Fibroblast of villous mesenchyme (primary cell): ENCODE measurements around the gene SGMS1. TPM values are rescaled to one million over a fixed set of nuclear protein-coding genes. Genes with fewer than 3 reads are reported as not detected.

Experiments used
- DNase-seq: peaks from one replicate; pipeline ENCODE4 v3.0.0-alpha.2; 2010; ENCODE audit warnings: low read depth
- H3K4me3 ChIP-seq: 2 replicates; pipeline ENCODE4 v1.5.1; 2011; ENCODE audit warnings: low read depth, mild to moderate bottlenecking, low read length
- CTCF ChIP-seq: IDR thresholded peaks from 2 replicates; pipeline ENCODE4 v1.5.1; 2012; ENCODE audit warnings: low read depth, mild to moderate bottlenecking, low read length; ENCODE audit not compliant: insufficient read depth
- total RNA-seq: library from RNA; depleted of rRNA; stranded (reverse); fragments of >200 nt; gene quantifications from 2 replicates; pipeline ENCODE4 v1.2.3, GENCODE V29; 2012

SGMS1 gene
- total RNA-seq, 1 donor, result 57.9 TPM

GRCh38 chr10:50422259-50422658 lies 201.5 kb downstream of the SGMS1 start:
- no peak for DNase-seq
- no peak overlapping the region for H3K4me3 ChIP-seq
- no peak for TF ChIP-seq CTCF

GRCh38 chr10:50421026-50421719 lies 202.6 kb downstream of the SGMS1 start:
- DNase-seq, result peak; percentile 50

GRCh38 chr10:50420196-50420595 lies 203.6 kb downstream of the SGMS1 start:
- TF ChIP-seq CTCF, result no peak
- H3K4me3 ChIP-seq, result no peak overlapping the region

More at GRCh38 chr10:50421026-50421719, 202.6 kb downstream of the SGMS1 start:
- TF ChIP-seq CTCF, result peak; percentile 84
- H3K4me3 ChIP-seq, result no peak overlapping the region

GRCh38 chr10:50419756-50420155 lies 204.0 kb downstream of the SGMS1 start:
- no peak for DNase-seq
- no peak overlapping the region for H3K4me3 ChIP-seq
- TF ChIP-seq CTCF, result no peak

More at GRCh38 chr10:50420196-50420595, 203.6 kb downstream of the SGMS1 start:
- no peak for DNase-seq

- DNase-seq, result no peak
- TF ChIP-seq CTCF, result no peak
- peak overlapping the region; percentile 83 for H3K4me3 ChIP-seq
Observed at GRCh38 chr10:50419091-50419490, 204.7 kb downstream of the SGMS1 start.

GRCh38 chr10:50417886-50418830 lies 205.6 kb downstream of the SGMS1 start:
- DNase-seq, result peak; percentile 89
- TF ChIP-seq CTCF, result peak; percentile 14
- H3K4me3 ChIP-seq, result peak overlapping the region; percentile 83
